ENCODE results near the gene NDUFAF8. TPM values are rescaled to one million over a fixed set of nuclear protein-coding genes. Genes with fewer than 3 reads are reported as not detected.

Gene NDUFAF8
- total and polyA plus RNA-seq, 10 of the 15 experiments (the other 5 are each of a cell fraction or from before 2014, with no cell fraction given) = 22.0 to 307 (median 106) TPM

- Histone ChIP-seq H3K4me3 (no peak overlapping the region), H3K27me3 (replicated peaks in 1 of 2; ENCODE audit: control insufficient read depth in 2 of 2, insufficient read depth in 2 of 2, low read length in 1 of 2) (no peaks in the 10 kb centered on the region), H3K27ac (ENCODE audit: control insufficient read depth, insufficient read depth) (no peak overlapping the region), H2AFZ (ENCODE audit: control insufficient read depth, low read depth, low read length) (no peak overlapping the region), H3K79me2 (ENCODE audit: control insufficient read depth, insufficient read depth, low read length) (peaks cover 3% of the 10 kb centered on the region), H3K9me3 (replicated peaks; ENCODE audit: control insufficient read depth, insufficient read depth, low read length) (no peaks in the 10 kb centered on the region), H3K36me3 (ENCODE audit: control insufficient read depth in 2 of 2, insufficient read depth in 2 of 2, low read length in 1 of 2) (no peaks in the 10 kb centered on the region), H4K20me1 (ENCODE audit: control insufficient read depth, insufficient read depth) (no peaks in the 10 kb centered on the region), H3K4me1 (ENCODE audit: control insufficient read depth, insufficient read depth, low read length) (peaks cover 4% of the 10 kb centered on the region), H3K4me2 (ENCODE audit: control insufficient read depth, insufficient read depth) (no peak overlapping the region), H3K9ac (ENCODE audit: control insufficient read depth, insufficient read depth, low read length) (no peak overlapping the region)
- CTCF ChIA-PET = no interaction called here
- RAD21 ChIA-PET (ENCODE audit: unreplicated experiment) = no interaction called here
- BruUV-seq (replicated peaks) = no TSS peak
- WGBS (ENCODE audit: insufficient coverage, insufficient replicate concordance, low lambda C conversion rate, missing lambda C conversion rate) = 87% methylated on average over 18 of the region's 18 CpGs
- SMC1A ChIA-PET (ENCODE audit: uncharacterized antibody, unreplicated experiment) = no interaction called here
- intact Hi-C loops (cut with micrococcal nuclease; ENCODE audit: unreplicated experiment) = no loop called here
- in situ Hi-C loops (cut with MboI) = loop anchor here (5.0 kb wide), 1 partner anchor 50 kb away; the partner anchor contains the start of genes AATK and PVALEF
- ATAC-seq (no peak), FAIRE-seq (no peak), DNase-seq (ENCODE audit: low read depth, low spot score) (no peak)
- POLR2A ChIA-PET = no interaction called here
- TF ChIP-seq SMARCA5 (IDR thresholded peaks at IDR 0.05) (no peak), NR2C2 (IDR thresholded peaks at IDR 0.05; ENCODE audit: borderline replicate concordance, control insufficient read depth, insufficient read length, low read depth) (no peak), TCF12 (IDR thresholded peaks at IDR 0.05; ENCODE audit: low read depth, low read length) (no peak), DPF2 (IDR thresholded peaks at IDR 0.05) (no peak), CEBPB (IDR thresholded peaks at IDR 0.05; ENCODE audit: borderline replicate concordance in 1 of 2, low read depth in 2 of 2, low read length in 2 of 2) (no peak), BMI1 (IDR thresholded peaks at IDR 0.05; ENCODE audit: borderline replicate concordance) (no peak), TAF1 (IDR thresholded peaks at IDR 0.05; ENCODE audit: borderline replicate concordance, low read depth, low read length) (no peak), ATF7 (IDR thresholded peaks at IDR 0.05; ENCODE audit: low read depth) (no peak), POU2F2 (IDR thresholded peaks at IDR 0.05; ENCODE audit: borderline replicate concordance, low read depth, low read length) (no peak), CEBPZ (IDR thresholded peaks at IDR 0.05; ENCODE audit: low read depth, low read length) (no peak), ESRRA (IDR thresholded peaks at IDR 0.05; ENCODE audit: low read length) (no peak), POLR2AphosphoS2 (IDR thresholded peaks at IDR 0.05; ENCODE audit: low read depth, low read length) (no peak), POLR2A (IDR thresholded peaks at IDR 0.05; ENCODE audit: low read depth, low read length) (no peak)
- TF ChIP-seq, protein P1, sequence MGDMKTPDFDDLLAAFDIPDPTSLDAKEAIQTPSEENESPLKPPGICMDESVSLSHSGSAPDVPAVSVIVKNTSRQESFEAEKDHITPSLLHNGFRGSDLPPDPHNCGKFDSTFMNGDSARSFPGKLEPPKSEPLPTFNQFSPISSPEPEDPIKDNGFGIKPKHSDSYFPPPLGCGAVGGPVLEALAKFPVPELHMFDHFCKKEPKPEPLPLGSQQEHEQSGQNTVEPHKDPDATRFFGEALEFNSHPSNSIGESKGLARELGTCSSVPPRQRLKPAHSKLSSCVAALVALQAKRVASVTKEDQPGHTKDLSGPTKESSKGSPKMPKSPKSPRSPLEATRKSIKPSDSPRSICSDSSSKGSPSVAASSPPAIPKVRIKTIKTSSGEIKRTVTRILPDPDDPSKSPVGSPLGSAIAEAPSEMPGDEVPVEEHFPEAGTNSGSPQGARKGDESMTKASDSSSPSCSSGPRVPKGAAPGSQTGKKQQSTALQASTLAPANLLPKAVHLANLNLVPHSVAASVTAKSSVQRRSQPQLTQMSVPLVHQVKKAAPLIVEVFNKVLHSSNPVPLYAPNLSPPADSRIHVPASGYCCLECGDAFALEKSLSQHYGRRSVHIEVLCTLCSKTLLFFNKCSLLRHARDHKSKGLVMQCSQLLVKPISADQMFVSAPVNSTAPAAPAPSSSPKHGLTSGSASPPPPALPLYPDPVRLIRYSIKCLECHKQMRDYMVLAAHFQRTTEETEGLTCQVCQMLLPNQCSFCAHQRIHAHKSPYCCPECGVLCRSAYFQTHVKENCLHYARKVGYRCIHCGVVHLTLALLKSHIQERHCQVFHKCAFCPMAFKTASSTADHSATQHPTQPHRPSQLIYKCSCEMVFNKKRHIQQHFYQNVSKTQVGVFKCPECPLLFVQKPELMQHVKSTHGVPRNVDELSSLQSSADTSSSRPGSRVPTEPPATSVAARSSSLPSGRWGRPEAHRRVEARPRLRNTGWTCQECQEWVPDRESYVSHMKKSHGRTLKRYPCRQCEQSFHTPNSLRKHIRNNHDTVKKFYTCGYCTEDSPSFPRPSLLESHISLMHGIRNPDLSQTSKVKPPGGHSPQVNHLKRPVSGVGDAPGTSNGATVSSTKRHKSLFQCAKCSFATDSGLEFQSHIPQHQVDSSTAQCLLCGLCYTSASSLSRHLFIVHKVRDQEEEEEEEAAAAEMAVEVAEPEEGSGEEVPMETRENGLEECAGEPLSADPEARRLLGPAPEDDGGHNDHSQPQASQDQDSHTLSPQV (IDR thresholded peaks at IDR 0.05) = no peak
Observed at GRCh38 chr17:81217491-81217890, 21.6 kb upstream of the NDUFAF8 start.

All from GM12878 (cell line).